Spinal cord (tissue), 10 donors: Measurements from ENCODE around the gene UGT3A1. TPM values are rescaled to one million over a fixed set of nuclear protein-coding genes. Genes with fewer than 3 reads are reported as not detected.

Experiments used
- DNase-seq, 6 donors: peaks; one replicate each; pipeline versions ENCODE4 v3.0.0 to v3.0.0-alpha.2; 2013 to 2015; ENCODE audit warnings: low spot score in 6 of 6, low read depth in 4 of 6
- H3K27ac ChIP-seq: one replicate; pipeline ENCODE4 v1.5.1; 2013; ENCODE audit warnings: low read depth, low read length, control low read depth
- H3K27me3 ChIP-seq: one replicate; pipeline ENCODE4 v1.6.1; 2013; ENCODE audit warnings: low read length; ENCODE audit not compliant: control insufficient read depth, insufficient read depth
- H3K36me3 ChIP-seq: one replicate; pipeline ENCODE4 v1.6.1; 2013; ENCODE audit warnings: low read length; ENCODE audit not compliant: control insufficient read depth, insufficient read depth
- H3K4me1 ChIP-seq: one replicate; pipeline ENCODE4 v1.6.1; 2013; ENCODE audit warnings: low read length; ENCODE audit not compliant: control insufficient read depth, insufficient read depth
- H3K4me3 ChIP-seq: one replicate; pipeline ENCODE4 v1.5.1; 2013; ENCODE audit warnings: low read depth, low read length, control low read depth
- H3K9me3 ChIP-seq: one replicate; pipeline ENCODE4 v1.6.1; 2013; ENCODE audit warnings: low read length; ENCODE audit not compliant: control insufficient read depth, insufficient read depth
- WGBS: methylation state at CpG from one replicate; pipeline ENCODE4 v1.1.5; 2013; ENCODE audit warnings: missing lambda C conversion rate; ENCODE audit not compliant: insufficient coverage; 5-methylcytosine and 5-hydroxymethylcytosine counted together
- polyA plus RNA-seq, 2 donors: library from polyadenylated mRNA; unstranded; fragments of 120-200 nt; gene quantifications; one replicate each; pipeline ENCODE4 v1.2.1, GENCODE V29; 2013; ENCODE audit not compliant: insufficient read length in 2 of 2
- total RNA-seq, 2 donors: library from RNA; depleted of rRNA in 1 of 2; stranded (reverse); fragments of 120-200 nt in 1 of 2; fragments of >200 nt in 1 of 2; gene quantifications; one replicate each; pipeline versions ENCODE4 v1.2.3 to v1.2.4, GENCODE V29; 2013 to 2014
- donor health status: healthy.

UGT3A1 gene
- total and polyA plus RNA-seq, 4 donors = under 0.01 to 0.74 (median 0.33) TPM; not detected in 1

DNA sequence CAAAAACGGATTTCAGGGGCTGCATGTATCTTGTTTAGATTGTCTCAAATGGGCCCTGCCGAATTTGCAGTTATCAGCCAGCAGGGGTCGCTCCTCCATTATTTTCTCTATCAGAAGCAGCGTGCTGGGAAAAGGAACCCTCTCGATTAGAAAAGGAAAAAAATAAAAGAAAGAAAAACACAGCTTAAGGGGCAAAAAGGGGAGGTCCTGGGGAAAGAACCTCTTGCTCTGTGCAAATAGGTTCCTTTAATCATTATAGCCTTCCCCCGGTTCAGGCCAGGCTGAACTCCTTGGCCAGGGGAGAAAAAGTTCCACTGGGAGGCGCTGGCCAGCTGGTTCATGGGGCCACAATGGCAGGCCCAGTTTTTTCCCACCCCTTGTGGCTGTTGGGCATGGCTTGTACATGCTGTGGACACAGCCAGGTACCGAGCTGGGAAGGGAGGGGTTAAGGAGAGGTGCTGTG, 27.8 kb downstream of the UGT3A1 start:
- Histone ChIP-seq H3K36me3 (no peaks in the 10 kb centered on the region), H3K4me3 (no peak overlapping the region), H3K27ac (no peak overlapping the region), H3K27me3 (no peaks in the 10 kb centered on the region), H3K9me3 (peaks cover 2% of the 10 kb centered on the region), H3K4me1 (no peaks in the 10 kb centered on the region)
- no peak for DNase-seq
- WGBS = 64% methylated on average over 3 of the region's 8 CpGs

DNA sequence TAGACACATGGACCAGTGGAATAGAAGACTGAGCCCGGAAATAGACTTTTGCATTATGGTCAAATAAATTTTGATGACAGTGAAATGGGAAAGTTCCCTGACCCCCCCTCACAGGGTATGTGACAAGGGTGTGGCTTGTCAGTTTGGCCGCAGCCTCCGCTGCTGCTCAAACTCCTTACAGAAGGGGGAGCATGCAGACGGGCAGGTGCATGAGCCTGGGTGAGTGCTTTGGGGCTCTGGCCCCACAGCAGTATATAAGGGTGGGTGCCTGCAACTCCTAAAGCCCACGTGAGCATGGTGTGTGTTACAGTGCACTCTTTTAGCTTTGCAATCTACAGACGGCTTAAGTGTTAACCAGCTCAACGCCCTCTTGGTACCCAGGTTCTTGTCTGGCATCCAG, 30.9 kb downstream of the UGT3A1 start:
- no peak for DNase-seq
- Histone ChIP-seq H3K9me3 (peaks cover 3% of the 10 kb centered on the region), H3K27me3 (no peaks in the 10 kb centered on the region), H3K36me3 (no peaks in the 10 kb centered on the region), H3K4me3 (no peak overlapping the region), H3K27ac (no peak overlapping the region), H3K4me1 (no peaks in the 10 kb centered on the region)
- 75% methylated on average over 4 of the region's 7 CpGs for WGBS

DNA sequence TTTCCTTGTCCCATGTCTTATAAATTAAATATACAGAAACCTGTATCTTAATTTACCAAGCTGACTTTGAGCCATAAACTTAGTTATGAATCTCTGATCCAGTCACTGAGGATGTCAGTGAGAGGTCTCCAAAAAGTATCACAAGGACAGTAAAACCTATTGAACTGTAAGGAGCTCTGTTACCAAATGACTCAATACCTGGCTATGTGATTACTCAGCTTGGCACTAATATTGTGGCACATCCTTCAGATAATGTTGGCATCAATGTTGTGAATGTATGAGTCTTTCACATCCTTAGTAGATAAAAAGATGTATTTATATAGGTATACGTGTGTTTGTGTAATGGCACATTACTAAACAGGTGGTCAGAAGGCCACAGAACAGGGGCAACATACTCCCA, 34.8 kb downstream of the UGT3A1 start:
- no peaks in the 10 kb centered on the region for H3K4me1 ChIP-seq
- no peak overlapping the region for H3K27ac ChIP-seq
- no peak for DNase-seq
- WGBS = no CpG with 5 or more reads among the region's 1 CpG
- no peak overlapping the region for H3K4me3 ChIP-seq
- peaks cover 3% of the 10 kb centered on the region for H3K9me3 ChIP-seq
- H3K36me3 ChIP-seq = no peaks in the 10 kb centered on the region
- no peaks in the 10 kb centered on the region for H3K27me3 ChIP-seq

DNA sequence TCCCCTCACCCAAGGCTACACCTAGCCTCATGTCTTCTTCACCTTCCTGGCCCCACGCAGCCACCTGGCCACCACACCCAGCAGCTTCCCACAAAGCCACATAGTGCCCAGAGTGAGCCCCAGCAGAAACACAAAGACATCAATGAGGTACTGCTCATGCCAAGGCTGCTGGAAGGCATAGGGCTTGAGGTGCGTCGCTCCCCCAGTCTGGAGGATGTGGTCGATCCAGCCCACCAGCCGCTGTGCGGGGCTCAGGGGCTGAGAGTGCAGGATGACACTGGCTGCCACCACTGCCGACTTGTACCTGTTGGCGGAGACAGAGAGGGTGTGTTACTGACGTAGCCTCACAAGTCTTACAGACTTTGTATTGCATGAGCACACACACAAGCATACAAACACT, 37.0 kb downstream of the UGT3A1 start:
- Histone ChIP-seq H3K9me3 (peaks cover 2% of the 10 kb centered on the region), H3K27me3 (no peaks in the 10 kb centered on the region), H3K27ac (no peak overlapping the region), H3K4me3 (no peak overlapping the region), H3K4me1 (no peaks in the 10 kb centered on the region), H3K36me3 (no peaks in the 10 kb centered on the region)
- DNase-seq = no peak
- WGBS = 84% methylated on average over 8 of the region's 9 CpGs

DNA sequence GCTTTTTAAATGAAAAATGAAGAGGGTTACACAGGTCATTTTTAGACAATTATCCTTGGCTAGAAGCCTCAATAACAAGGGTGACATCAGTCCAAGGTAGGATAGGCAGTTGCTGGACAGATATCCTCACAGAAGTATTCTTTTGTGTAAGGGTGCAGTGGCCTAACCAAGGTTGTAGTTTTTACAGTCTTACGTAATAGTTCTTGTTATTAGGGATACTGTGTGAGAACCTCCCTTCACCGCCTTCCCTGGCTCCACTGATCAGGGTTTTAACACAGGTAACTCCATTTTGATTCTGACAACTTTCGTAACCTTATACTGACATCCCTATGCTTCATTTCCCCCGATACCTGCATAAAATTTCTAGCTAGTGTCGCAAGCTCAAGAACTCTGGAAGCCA, 44.1 kb downstream of the UGT3A1 start:
- H3K27me3 ChIP-seq = no peaks in the 10 kb centered on the region
- H3K4me1 ChIP-seq = no peaks in the 10 kb centered on the region
- no peak overlapping the region for H3K27ac ChIP-seq
- H3K36me3 ChIP-seq = no peaks in the 10 kb centered on the region
- H3K4me3 ChIP-seq = no peak overlapping the region
- H3K9me3 ChIP-seq = no peaks in the 10 kb centered on the region
- 73% methylated on average over 3 of the region's 5 CpGs for WGBS
- no peak for DNase-seq

DNA sequence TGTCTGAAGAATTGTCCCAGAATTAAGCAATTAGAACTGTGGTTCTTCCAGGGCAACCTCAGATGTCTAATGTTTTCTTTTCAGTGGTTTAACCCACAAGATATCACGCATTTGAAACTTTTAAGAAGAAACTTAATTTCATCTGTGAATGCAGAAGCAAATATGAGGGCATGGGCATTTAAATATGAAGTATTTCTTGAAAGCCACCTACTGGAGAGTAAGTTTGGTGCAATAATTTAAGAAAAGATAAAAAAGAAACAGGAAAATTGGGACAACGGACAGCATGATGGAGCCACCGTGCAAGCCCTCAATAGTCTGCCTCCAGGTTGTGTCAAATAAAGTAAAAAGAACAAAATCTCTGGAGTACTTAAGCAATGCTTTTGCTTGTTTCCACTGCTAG, 51.6 kb downstream of the UGT3A1 start:
- H3K9me3 ChIP-seq = no peaks in the 10 kb centered on the region

DNA sequence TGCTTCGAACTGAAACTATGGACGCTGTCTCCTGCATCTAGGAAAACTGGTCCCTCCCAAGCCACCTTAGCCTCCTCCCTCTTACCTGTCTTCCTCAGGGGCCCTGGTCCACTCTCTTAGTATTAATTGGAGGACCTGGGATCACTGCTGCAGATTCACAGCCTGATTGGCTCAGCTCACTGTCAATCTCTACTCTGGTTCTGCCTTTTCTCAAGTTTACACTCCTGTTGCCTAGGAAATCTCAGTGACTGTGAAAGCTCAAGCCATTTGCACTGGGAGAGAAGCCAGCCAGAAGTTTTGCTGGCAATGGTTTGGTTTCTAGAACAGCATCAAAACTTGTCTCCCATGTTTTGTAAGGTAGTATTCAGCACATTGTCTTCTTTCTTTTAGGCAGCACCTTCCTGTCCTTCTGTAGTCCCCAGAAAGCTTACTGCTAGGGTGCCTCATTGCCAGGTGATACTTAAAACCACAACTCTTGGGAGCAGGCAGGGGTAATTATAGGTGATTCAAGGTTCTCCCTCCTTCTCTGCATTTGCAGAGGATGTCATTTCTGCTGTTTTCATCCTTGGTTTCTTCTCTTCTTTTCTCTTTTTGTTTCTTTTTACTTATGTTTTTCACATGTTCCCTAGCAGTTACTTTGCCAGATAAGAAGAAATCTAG, 52.5 kb downstream of the UGT3A1 start, which contains the start of gene CAPSL:
Gene CAPSL (minus strand): TSS at position 55 of the 660 bp plus-strand sequence. CDS start 17,502 bp downstream, outside the sequence.
- Histone ChIP-seq H3K27ac (no peak within 1 kb of the TSS), H3K4me3 (no peak within 1 kb of the TSS), H3K36me3 (no peaks in the 10 kb centered on the region), H3K4me1 (no peaks in the 10 kb centered on the region), H3K9me3 (no peaks in the 10 kb centered on the region), H3K27me3 (no peaks in the 10 kb centered on the region)
- peak; percentile 74 to 94 (median 87) for DNase-seq
- WGBS = 20% methylated on average over 1 of the region's 2 CpGs

More for the DNA sequence above, 51.6 kb downstream of the UGT3A1 start:
- Histone ChIP-seq H3K27me3 (no peaks in the 10 kb centered on the region), H3K27ac (no peak overlapping the region), H3K36me3 (no peaks in the 10 kb centered on the region), H3K4me1 (no peaks in the 10 kb centered on the region), H3K4me3 (no peak overlapping the region)
- no peak for DNase-seq
- WGBS = 100% methylated on average over 1 of the region's 3 CpGs

DNA sequence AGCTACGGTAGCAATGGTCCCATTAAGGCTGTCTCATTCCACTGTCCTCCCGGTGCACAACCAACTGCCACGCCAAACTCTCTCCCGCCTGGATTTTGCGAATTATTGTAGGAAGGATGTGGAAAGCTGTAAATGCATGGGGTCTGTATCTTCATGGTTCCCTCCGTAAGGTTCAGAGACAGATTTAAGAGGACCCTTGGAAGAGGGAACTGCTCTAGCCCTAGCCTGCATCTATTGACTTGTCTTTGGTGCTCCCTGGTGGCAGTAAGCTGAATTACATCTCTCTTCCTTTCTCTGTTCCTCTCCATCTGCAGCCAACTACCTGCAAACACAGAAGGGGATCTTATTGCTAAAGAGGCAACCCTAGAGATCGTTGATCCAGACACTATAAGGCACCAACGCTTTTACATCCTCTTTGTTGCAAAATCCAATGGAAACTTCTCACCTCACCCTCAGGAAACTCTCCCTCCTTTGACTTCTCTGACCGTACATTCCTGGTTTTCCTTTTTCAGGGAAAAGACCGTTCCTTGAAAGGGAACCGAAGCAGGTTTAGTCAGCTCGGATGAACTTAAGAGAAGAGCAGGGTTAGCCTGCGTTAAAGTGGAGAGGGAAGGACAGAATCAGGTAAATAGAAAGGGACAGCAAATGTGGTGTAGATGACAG, 64.7 kb downstream of the UGT3A1 start:
- peak; percentile 62 to 96 (median 78) for DNase-seq
- H3K36me3 ChIP-seq = no peaks in the 10 kb centered on the region
- H3K4me3 ChIP-seq = peak overlapping the region; percentile 4
- no peaks in the 10 kb centered on the region for H3K9me3 ChIP-seq
- peaks cover 12% of the 10 kb centered on the region for H3K4me1 ChIP-seq
- no peak overlapping the region for H3K27ac ChIP-seq
- WGBS = 47% methylated on average over 8 of the region's 13 CpGs
- peaks cover 15% of the 10 kb centered on the region for H3K27me3 ChIP-seq

DNA sequence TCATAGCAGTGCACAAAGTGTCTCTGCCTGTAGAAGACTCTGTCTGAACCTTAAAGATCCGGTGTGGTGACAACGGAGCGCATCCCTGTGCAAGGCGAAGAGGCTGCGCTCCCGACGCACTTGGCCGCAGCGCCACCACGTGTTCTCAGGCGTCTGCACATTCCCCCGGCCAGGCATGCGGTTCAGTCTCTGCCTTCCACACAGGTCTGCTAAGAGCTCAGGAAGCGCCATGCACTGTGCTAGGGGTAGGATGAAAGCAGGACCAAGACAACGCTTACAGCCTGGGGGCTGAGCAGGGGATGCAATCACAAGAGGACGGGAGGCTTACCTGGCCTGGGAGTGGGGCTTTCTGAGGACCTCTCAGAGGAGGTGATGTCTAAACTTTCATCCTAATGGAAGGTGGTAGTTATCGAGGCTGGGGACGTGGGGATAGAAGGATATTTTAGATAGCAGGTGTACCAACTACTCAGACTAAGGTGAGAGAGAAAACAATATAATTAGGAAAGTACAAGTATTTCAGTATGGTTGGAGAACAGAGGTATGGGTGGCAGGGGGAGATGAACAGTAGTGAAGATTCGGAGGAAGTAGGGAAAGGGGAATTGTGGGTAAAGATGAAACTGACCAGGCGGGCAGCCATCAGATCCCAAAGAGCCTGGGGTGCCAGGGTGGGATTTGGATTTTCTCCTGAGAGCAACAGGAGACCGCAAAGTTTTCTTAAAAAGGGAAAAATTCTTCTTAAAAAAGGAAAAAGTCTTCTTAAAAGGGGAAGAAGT, 66.1 kb downstream of the UGT3A1 start:
- no peaks in the 10 kb centered on the region for H3K9me3 ChIP-seq
- H3K36me3 ChIP-seq = no peaks in the 10 kb centered on the region
- H3K27ac ChIP-seq = no peak overlapping the region
- whole genome bisulfite sequencing = 11% methylated on average over 18 of the region's 21 CpGs
- peaks cover 12% of the 10 kb centered on the region for H3K4me1 ChIP-seq
- peak; percentile 38 to 94 (median 58) for DNase-seq
- H3K27me3 ChIP-seq = peaks cover 15% of the 10 kb centered on the region
- H3K4me3 ChIP-seq = no peak overlapping the region
